GM12878 (cell line): ENCODE results near the gene ATG10. TPM values are rescaled to one million over a fixed set of nuclear protein-coding genes. Genes with fewer than 3 reads are reported as not detected.

Experiments used
- ATAC-seq: fragments of 200-7000 bp; cut with Tn5 transposase; 3 replicates; pipeline ENCODE4 v1.9.1; 2020; ENCODE audit warnings: mild to moderate bottlenecking, moderate library complexity
- BruUV-seq: library from RNA; stranded (reverse); fragments of 400-500 nt; replicated peaks from 2 replicates; lab custom pipeline; 2021; lab: Mats Ljungman, UMichigan
- CTCF ChIA-PET: fragments of 300-600 bp; sonication (Branson Sonifier 250); formaldehyde crosslinking; extraction: SDS; loops from one replicate; lab custom pipeline; 2021; ENCODE audit warnings: inconsistent platforms; lab: Yijun Ruan, JAX
- POLR2A ChIA-PET: fragments of 350-600 bp; formaldehyde crosslinking; extraction: SDS; loops from one replicate; lab custom pipeline; 2021; ENCODE audit warnings: inconsistent platforms; lab: Charles Lee
- RAD21 ChIA-PET: fragments of 300-600 bp; sonication (Branson Sonifier 250); formaldehyde crosslinking; loops from one replicate; lab custom pipeline; 2023; ENCODE audit warnings: antibody characterized with exemption; ENCODE audit not compliant: unreplicated experiment; lab: Charles Lee
- SMC1A ChIA-PET: fragments of 300-600 bp; sonication (Branson Sonifier 250); formaldehyde crosslinking; loops from one replicate; lab custom pipeline; 2023; ENCODE audit not compliant: unreplicated experiment, uncharacterized antibody; lab: Charles Lee
- DNase-seq: peaks from one replicate; pipeline ENCODE4 v3.0.0-alpha.2; 2011; ENCODE audit warnings: low read depth, low spot score
- FAIRE-seq: peaks from 3 replicates; lab custom pipeline; 2011; peaks lifted over from hg19 to GRCh38; lab: Jason Lieb, UNC
- H2AFZ ChIP-seq: 2 replicates; pipeline ENCODE4 v1.6.0; 2011; ENCODE audit warnings: low read depth, low read length, control low read depth; ENCODE audit not compliant: control insufficient read depth
- H3K27ac ChIP-seq: 2 replicates; pipeline ENCODE4 v1.5.1; 2011; ENCODE audit warnings: control low read depth; ENCODE audit not compliant: control insufficient read depth, insufficient read depth
- H3K27me3 ChIP-seq, 2 experiments: replicated peaks in 1 of 2; 2 replicates each; pipeline versions ENCODE4 v1.6.0 to v1.6.1; 2011; ENCODE audit warnings: low read length in 1 of 2; ENCODE audit not compliant: control insufficient read depth in 2 of 2, insufficient read depth in 2 of 2
- H3K36me3 ChIP-seq, 2 experiments: 2 replicates each; pipeline ENCODE4 v1.5.1; 2011; ENCODE audit warnings: low read length in 1 of 2; ENCODE audit not compliant: control insufficient read depth in 2 of 2, insufficient read depth in 2 of 2
- H3K4me1 ChIP-seq: 2 replicates; pipeline ENCODE4 v1.6.1; 2011; ENCODE audit warnings: mild to moderate bottlenecking, low read length, moderate library complexity, mixed read lengths; ENCODE audit not compliant: control insufficient read depth, insufficient read depth
- H3K4me2 ChIP-seq: 2 replicates; pipeline ENCODE4 v1.6.0; 2011; ENCODE audit warnings: control low read depth; ENCODE audit not compliant: control insufficient read depth, insufficient read depth
- H3K4me3 ChIP-seq: fragments of 200-600 bp; sonication (generic); 2 replicates; pipeline ENCODE4 v1.5.1; 2016
- H3K79me2 ChIP-seq: 2 replicates; pipeline ENCODE4 v1.6.0; 2011; ENCODE audit warnings: low read length; ENCODE audit not compliant: control insufficient read depth, insufficient read depth
- H3K9ac ChIP-seq: 2 replicates; pipeline ENCODE4 v1.8.0; 2011; ENCODE audit warnings: low read length, control low read depth, mixed read lengths; ENCODE audit not compliant: control insufficient read depth, insufficient read depth
- H3K9me3 ChIP-seq: replicated peaks from 3 replicates; pipeline ENCODE4 v1.5.1; 2011; ENCODE audit warnings: mild to moderate bottlenecking, low read length; ENCODE audit not compliant: control insufficient read depth, insufficient read depth
- H4K20me1 ChIP-seq: 2 replicates; pipeline ENCODE4 v1.6.0; 2011; ENCODE audit not compliant: control insufficient read depth, insufficient read depth
- CTCF ChIP-seq, 3 experiments: IDR thresholded peaks in 2 of 3; conservative IDR thresholded peaks in 1 of 3; 2 replicates each; pipeline ENCODE4 v1.5.1; 2011; ENCODE audit warnings: low read depth in 3 of 3, low read length in 3 of 3, mild to moderate bottlenecking in 3 of 3, control low read depth in 2 of 3, moderate library complexity in 2 of 3, inconsistent platforms in 1 of 3, mixed read lengths in 1 of 3; ENCODE audit not compliant: control insufficient read depth in 2 of 3, insufficient read depth in 1 of 3; ENCODE audit errors: extremely low read depth in 1 of 3
- HSF1 ChIP-seq: fragments of 150-350 bp; IDR thresholded peaks from 2 replicates; pipeline ENCODE4 v1.6.1; 2014; ENCODE audit warnings: mild to moderate bottlenecking, low read depth, low read length
- NR2C1 ChIP-seq: fragments of 450-650 bp; IDR thresholded peaks from 2 replicates; pipeline ENCODE4 v1.6.1; 2017; ENCODE audit warnings: antibody characterized with exemption, mild to moderate bottlenecking, moderate library complexity
- POLR2AphosphoS2 ChIP-seq: IDR thresholded peaks from 2 replicates; pipeline ENCODE4 v1.6.1; 2011; ENCODE audit warnings: low read depth, mild to moderate bottlenecking, low read length, improper control_type of control experiment, moderate library complexity
- RAD21 ChIP-seq: IDR thresholded peaks from 2 replicates; pipeline ENCODE4 v1.6.1; 2011; ENCODE audit warnings: mild to moderate bottlenecking, low read depth, low read length, moderate library complexity; ENCODE audit not compliant: insufficient read depth
- RBBP5 ChIP-seq: fragments of 200-600 bp; sonication (generic); conservative IDR thresholded peaks from 2 replicates; pipeline ENCODE4 v1.6.1; 2016
- SMC3 ChIP-seq: IDR thresholded peaks from 2 replicates; pipeline ENCODE4 v1.6.1; 2011; ENCODE audit warnings: low read length, improper control_type of control experiment, borderline replicate concordance
- WGBS: methylation state at CpG from one replicate; pipeline ENCODE4 v1.1.6; 2016; ENCODE audit warnings: low lambda C conversion rate; ENCODE audit not compliant: insufficient replicate concordance, insufficient coverage; ENCODE audit errors: missing lambda C conversion rate; 5-methylcytosine and 5-hydroxymethylcytosine counted together
- in situ Hi-C: fragments of 300-500 bp; cut with MboI; formaldehyde crosslinking; loops from 9 replicates; pipeline ENCODE4 v1.14.3; 2018; ENCODE audit warnings: mixed read lengths
- intact Hi-C: fragments of 100-400 bp; cut with micrococcal nuclease; formaldehyde crosslinking; loops from one replicate; pipeline ENCODE4 v1.14.2; 2022; ENCODE audit not compliant: unreplicated experiment
- polyA plus RNA-seq, 11 experiments: library from polyadenylated mRNA; depleted of rRNA in 4 of 11; unstranded in 6 of 11; stranded (reverse) in 5 of 11; fragments of >200 nt; fragmentation: Nextera tagmentation in 4 of 11; fragmentation: Illumina TruSeq in 1 of 11; extraction: Ambion mirVana in 4 of 11; extraction: Trizol in 1 of 11; gene quantifications; 1 replicate in 1 of 11; 2 replicates in 10 of 11; pipeline versions ENCODE4 v1.2.1 to v1.2.3, GENCODE V29; 2011 to 2016; ENCODE audit warnings: inconsistent platforms in 2 of 11, missing spikeins in 2 of 11, low read depth in 1 of 11
- total RNA-seq, 4 experiments: library from RNA; depleted of rRNA in 3 of 4; stranded (reverse); fragments of >200 nt in 3 of 4; fragmentation: Illumina TruSeq in 1 of 4; extraction: Trizol in 1 of 4; gene quantifications; 2 replicates each; pipeline versions ENCODE4 v1.2.1 to v1.2.3, GENCODE V29; 2013 to 2021
- TF ChIP-seq, protein P1 (sequence below): fragments of 450-650 bp; conservative IDR thresholded peaks from 2 replicates; pipeline ENCODE4 v1.6.1; 2017; ENCODE audit warnings: mild to moderate bottlenecking, moderate library complexity

Gene ATG10
- total and polyA plus RNA-seq, 10 of the 15 experiments (the other 5 are each of a cell fraction or from before 2014, with no cell fraction given), result 3.8 to 14.4 (median 6.5) TPM

DNA sequence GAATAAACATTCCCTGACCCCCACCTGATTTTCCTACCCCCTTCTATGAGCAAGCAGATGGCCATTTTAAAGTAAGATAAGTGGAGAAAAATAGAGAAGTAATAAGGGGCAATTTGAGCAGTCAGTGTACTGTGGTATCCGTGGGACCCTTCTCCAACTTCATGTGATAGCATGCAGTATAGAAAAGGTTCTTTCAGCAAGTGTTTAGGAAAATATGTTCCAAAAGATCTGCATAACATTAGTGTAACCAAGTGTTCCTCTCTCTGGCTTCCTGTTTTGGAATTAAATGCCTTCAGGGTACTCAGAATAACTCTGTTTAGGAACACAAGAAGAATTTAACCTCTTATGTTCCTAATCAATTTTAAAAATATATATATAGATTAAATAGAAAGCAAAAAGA, 134.9 kb downstream of the ATG10 start:
- no TSS peak for BruUV-seq
- no peak for FAIRE-seq

DNA sequence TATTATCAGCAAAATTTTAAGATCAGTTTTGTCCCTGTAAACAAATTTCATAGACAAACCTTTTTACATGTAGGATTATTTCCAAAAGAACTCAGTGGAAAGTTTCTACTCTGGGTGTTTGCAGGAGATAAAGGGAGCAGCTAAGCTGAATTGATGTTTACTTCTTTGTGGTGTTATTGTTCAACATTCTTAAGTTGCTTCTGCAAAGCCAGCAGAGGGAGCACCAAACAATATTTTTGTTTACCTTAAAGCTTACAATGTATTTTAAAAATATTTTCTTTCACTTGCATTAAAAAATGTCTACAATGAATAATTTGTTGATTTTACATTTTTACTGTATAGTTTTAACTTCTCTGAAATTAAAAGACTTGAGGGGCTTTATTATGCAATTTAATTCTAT, 135.4 kb downstream of the ATG10 start:
- no peak overlapping the region for H3K4me3 ChIP-seq
- intact Hi-C loops (loop anchor here (1.0 kb wide), 2 partner anchors 59 to 118 kb away; no protein-coding TSS in a partner anchor), in situ Hi-C loops (no loop called here)
- no peak overlapping the region for H3K9ac ChIP-seq
- no peaks in the 10 kb centered on the region for H3K36me3 ChIP-seq
- H3K4me2 ChIP-seq, result no peak overlapping the region
- H2AFZ ChIP-seq, result no peak overlapping the region
- H3K27me3 ChIP-seq, result no peaks in the 10 kb centered on the region
- SMC1A ChIA-PET, result interaction anchor here (0.5 to 6.5 kb wide), 14 partner anchors 8 to 254 kb away, joined by 3 to 109 read pairs (median 6); no protein-coding TSS in a partner anchor
- no peak overlapping the region for H3K27ac ChIP-seq
- RAD21 ChIA-PET, result interaction anchor here (1.0 to 3.7 kb wide), 8 partner anchors 12 to 601 kb away, joined by 3 to 76 read pairs (median 4); no protein-coding TSS in a partner anchor
- POLR2A ChIA-PET, result interaction anchor here (0.6 kb wide), 1 partner anchor 68 kb away, joined by 3 read pairs; no protein-coding TSS in a partner anchor
- CTCF ChIA-PET, result interaction anchor here (0.6 to 5.7 kb wide), 18 partner anchors 10 to 802 kb away, joined by 3 to 113 read pairs (median 5); no protein-coding TSS in a partner anchor
- ATAC-seq, result peak; percentile 51
- DNase-seq, result no peak
- BruUV-seq, result no TSS peak
- H3K9me3 ChIP-seq, result no peaks in the 10 kb centered on the region
- no peaks in the 10 kb centered on the region for H3K79me2 ChIP-seq
- no peaks in the 10 kb centered on the region for H3K4me1 ChIP-seq
- FAIRE-seq, result peak; percentile 41
- H4K20me1 ChIP-seq, result no peaks in the 10 kb centered on the region
- TF ChIP-seq RAD21 (peak; percentile 57), POLR2AphosphoS2 (no peak), HSF1 (no peak), SMC3 (peak; percentile 49; the same call in 1 of the 2 replicates), RBBP5 (no peak), CTCF (IDR thresholded peaks at IDR 0.05 in 2 of 3, conservative IDR thresholded peaks at IDR 0.05 in 1 of 3; ENCODE audit: control insufficient read depth in 2 of 3, extremely low read depth in 1 of 3, insufficient read depth in 1 of 3, low read depth in 3 of 3, low read length in 3 of 3) (peak; percentile 29 to 50 (median 49); a peak in 5 of 6 replicates)
- TF ChIP-seq, protein P1, sequence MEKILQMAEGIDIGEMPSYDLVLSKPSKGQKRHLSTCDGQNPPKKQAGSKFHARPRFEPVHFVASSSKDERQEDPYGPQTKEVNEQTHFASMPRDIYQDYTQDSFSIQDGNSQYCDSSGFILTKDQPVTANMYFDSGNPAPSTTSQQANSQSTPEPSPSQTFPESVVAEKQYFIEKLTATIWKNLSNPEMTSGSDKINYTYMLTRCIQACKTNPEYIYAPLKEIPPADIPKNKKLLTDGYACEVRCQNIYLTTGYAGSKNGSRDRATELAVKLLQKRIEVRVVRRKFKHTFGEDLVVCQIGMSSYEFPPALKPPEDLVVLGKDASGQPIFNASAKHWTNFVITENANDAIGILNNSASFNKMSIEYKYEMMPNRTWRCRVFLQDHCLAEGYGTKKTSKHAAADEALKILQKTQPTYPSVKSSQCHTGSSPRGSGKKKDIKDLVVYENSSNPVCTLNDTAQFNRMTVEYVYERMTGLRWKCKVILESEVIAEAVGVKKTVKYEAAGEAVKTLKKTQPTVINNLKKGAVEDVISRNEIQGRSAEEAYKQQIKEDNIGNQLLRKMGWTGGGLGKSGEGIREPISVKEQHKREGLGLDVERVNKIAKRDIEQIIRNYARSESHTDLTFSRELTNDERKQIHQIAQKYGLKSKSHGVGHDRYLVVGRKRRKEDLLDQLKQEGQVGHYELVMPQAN, result no peak

More for the DNA sequence above, 134.9 kb downstream of the ATG10 start:
- DNase-seq, result no peak
- Histone ChIP-seq H3K79me2 (no peaks in the 10 kb centered on the region), H3K9ac (no peak overlapping the region), H3K9me3 (no peaks in the 10 kb centered on the region), H3K4me1 (no peaks in the 10 kb centered on the region), H3K27me3 (no peaks in the 10 kb centered on the region), H3K36me3 (no peaks in the 10 kb centered on the region), H3K27ac (no peak overlapping the region), H2AFZ (no peak overlapping the region), H4K20me1 (no peaks in the 10 kb centered on the region), H3K4me3 (no peak overlapping the region), H3K4me2 (no peak overlapping the region)
- intact Hi-C loops (loop anchor here (1.0 kb wide), 2 partner anchors 60 to 119 kb away; no protein-coding TSS in a partner anchor), in situ Hi-C loops (no loop called here)
- no peak for TF ChIP-seq NR2C1
- WGBS, result 97% methylated on average over 1 of the region's 1 CpG
- ChIA-PET SMC1A (interaction anchor here (0.6 to 6.5 kb wide), 22 partner anchors 8 to 600 kb away, joined by 3 to 109 read pairs (median 4); no protein-coding TSS in a partner anchor), POLR2A (interaction anchor here (1.2 kb wide), 1 partner anchor 57 kb away, joined by 3 read pairs; no protein-coding TSS in a partner anchor), CTCF (interaction anchor here (0.6 to 5.7 kb wide), 18 partner anchors 10 to 802 kb away, joined by 3 to 113 read pairs (median 5); no protein-coding TSS in a partner anchor), RAD21 (interaction anchor here (1.0 to 3.7 kb wide), 8 partner anchors 11 to 600 kb away, joined by 3 to 76 read pairs (median 4); no protein-coding TSS in a partner anchor)
- ATAC-seq, result no peak
